Measurements from ENCODE around the gene MT3. TPM values are rescaled to one million over a fixed set of nuclear protein-coding genes. Genes with fewer than 3 reads are reported as not detected.
A peak's percentile ranks its signal among the peaks of the same experiment; 100 is the strongest.

MT3 gene
- total and polyA plus RNA-seq, 2 of the 13 experiments (the other 11 are each of a cell fraction or from before 2014, with no cell fraction given) = not detected

DNA sequence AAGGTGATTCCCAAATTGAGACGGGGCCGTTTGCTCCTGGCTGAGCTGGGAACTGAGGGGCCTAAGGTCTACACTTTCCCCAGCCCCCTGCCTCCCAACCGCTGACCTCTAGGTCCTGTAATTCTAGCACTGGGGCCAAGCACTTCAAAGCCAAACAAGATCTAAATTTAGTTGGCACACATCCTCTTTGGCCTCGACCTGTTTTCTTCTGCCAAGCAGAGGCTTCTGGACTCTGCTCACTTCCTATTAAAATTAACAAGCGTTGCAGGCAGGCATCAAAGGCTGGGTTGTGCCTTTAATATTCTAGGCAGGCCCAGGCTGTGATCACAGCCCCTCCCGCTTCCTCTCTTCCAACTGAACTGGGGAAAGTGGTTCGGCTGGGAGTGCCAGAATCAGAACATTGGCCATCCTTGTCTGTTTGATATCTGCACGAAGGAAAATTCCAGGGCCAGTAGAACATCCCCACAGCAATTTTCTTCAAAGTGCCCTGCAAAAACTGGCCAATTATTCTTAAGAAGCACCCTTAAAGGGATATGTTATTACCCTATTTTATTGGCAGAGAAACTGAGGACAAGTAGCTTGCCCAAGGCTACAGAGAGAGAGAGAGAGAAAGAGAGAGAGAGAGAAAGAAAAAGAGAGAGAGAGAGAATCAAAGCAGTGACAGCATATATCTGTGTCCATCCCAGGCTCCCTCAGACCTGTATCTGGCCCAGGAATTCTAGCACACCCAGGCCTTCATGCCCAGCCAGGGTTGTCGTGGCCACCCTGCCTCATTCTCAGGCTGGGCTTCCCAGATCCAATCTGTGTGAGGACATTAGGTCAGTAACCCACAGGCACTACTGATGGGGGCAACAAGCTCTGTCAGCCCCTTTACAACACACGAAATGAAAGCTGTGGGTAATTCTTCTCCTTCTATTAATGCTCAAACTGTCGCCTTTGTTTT, 37.3 kb upstream of the MT3 start (continued):
- TF ChIP-seq JARID2 (CRISPR knock-in tag; IDR thresholded peaks at IDR 0.05; ENCODE audit: insufficient replicate concordance) (no peak), MED8 (CRISPR knock-in tag; IDR thresholded peaks at IDR 0.05; ENCODE audit: insufficient replicate concordance) (no peak), RFX5 (IDR thresholded peaks at IDR 0.05; ENCODE audit: low read depth, low read length) (no peak), RFXAP (CRISPR knock-in tag; IDR thresholded peaks at IDR 0.05; ENCODE audit: borderline replicate concordance) (no peak), ZNF747 (CRISPR knock-in tag; IDR thresholded peaks at IDR 0.05; ENCODE audit: borderline replicate concordance) (peak; percentile 57; the same call in 1 of the 2 replicates), ZNF510 (CRISPR knock-in tag; IDR thresholded peaks at IDR 0.05; ENCODE audit: low read depth) (no peak), ZNF451 (CRISPR knock-in tag; IDR thresholded peaks at IDR 0.05) (no peak), HNF1B (CRISPR knock-in tag; IDR thresholded peaks at IDR 0.05) (peak; percentile 93), NFE2L2 (IDR thresholded peaks at IDR 0.05; ENCODE audit: low read length) (no peak), PAX8 (CRISPR knock-in tag; IDR thresholded peaks at IDR 0.05; ENCODE audit: borderline replicate concordance) (no peak), RBM22 (optimal IDR thresholded peaks at IDR 0.05; ENCODE audit: low read length) (no peak), ZSCAN21 (CRISPR knock-in tag; IDR thresholded peaks at IDR 0.05; ENCODE audit: borderline replicate concordance) (0 out of 2 replicates have a peak, but pooled peaks have one; percentile 17), ZBTB38 (CRISPR knock-in tag; IDR thresholded peaks at IDR 0.05) (no peak), ZNF34 (CRISPR knock-in tag; IDR thresholded peaks at IDR 0.05; ENCODE audit: borderline replicate concordance) (no peak), ZKSCAN5 (CRISPR knock-in tag; IDR thresholded peaks at IDR 0.05) (no peak), SKI (IDR thresholded peaks at IDR 0.05; ENCODE audit: partially characterized antibody) (no peak), REL (CRISPR knock-in tag; conservative IDR thresholded peaks at IDR 0.05) (no peak), DMAP1 (CRISPR knock-in tag; IDR thresholded peaks at IDR 0.05) (no peak), ZNF720 (CRISPR knock-in tag; IDR thresholded peaks at IDR 0.05) (no peak), MYNN (CRISPR knock-in tag; IDR thresholded peaks at IDR 0.05; ENCODE audit: low read depth) (no peak), ZNF562 (CRISPR knock-in tag; IDR thresholded peaks at IDR 0.05; ENCODE audit: borderline replicate concordance) (no peak), WIZ (CRISPR knock-in tag; IDR thresholded peaks at IDR 0.05) (peak; percentile 38; the same call in 1 of the 2 replicates), RARA (CRISPR knock-in tag; IDR thresholded peaks at IDR 0.05) (peak; percentile 97), ZNF180 (CRISPR knock-in tag; IDR thresholded peaks at IDR 0.05; ENCODE audit: borderline replicate concordance, low read depth) (no peak)
- TF ChIP-seq, protein P1, sequence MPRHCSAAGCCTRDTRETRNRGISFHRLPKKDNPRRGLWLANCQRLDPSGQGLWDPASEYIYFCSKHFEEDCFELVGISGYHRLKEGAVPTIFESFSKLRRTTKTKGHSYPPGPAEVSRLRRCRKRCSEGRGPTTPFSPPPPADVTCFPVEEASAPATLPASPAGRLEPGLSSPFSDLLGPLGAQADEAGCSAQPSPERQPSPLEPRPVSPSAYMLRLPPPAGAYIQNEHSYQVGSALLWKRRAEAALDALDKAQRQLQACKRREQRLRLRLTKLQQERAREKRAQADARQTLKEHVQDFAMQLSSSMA (CRISPR knock-in tag; IDR thresholded peaks at IDR 0.05) = no peak
- TF ChIP-seq, protein P2, sequence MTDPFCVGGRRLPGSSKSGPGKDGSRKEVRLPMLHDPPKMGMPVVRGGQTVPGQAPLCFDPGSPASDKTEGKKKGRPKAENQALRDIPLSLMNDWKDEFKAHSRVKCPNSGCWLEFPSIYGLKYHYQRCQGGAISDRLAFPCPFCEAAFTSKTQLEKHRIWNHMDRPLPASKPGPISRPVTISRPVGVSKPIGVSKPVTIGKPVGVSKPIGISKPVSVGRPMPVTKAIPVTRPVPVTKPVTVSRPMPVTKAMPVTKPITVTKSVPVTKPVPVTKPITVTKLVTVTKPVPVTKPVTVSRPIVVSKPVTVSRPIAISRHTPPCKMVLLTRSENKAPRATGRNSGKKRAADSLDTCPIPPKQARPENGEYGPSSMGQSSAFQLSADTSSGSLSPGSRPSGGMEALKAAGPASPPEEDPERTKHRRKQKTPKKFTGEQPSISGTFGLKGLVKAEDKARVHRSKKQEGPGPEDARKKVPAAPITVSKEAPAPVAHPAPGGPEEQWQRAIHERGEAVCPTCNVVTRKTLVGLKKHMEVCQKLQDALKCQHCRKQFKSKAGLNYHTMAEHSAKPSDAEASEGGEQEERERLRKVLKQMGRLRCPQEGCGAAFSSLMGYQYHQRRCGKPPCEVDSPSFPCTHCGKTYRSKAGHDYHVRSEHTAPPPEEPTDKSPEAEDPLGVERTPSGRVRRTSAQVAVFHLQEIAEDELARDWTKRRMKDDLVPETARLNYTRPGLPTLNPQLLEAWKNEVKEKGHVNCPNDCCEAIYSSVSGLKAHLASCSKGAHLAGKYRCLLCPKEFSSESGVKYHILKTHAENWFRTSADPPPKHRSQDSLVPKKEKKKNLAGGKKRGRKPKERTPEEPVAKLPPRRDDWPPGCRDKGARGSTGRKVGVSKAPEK (CRISPR knock-in tag; IDR thresholded peaks at IDR 0.05; ENCODE audit: borderline replicate concordance) = no peak

All from HepG2 (cell line).